ENCODE data around the gene MEAK7.

The MEAK7 gene

DNA sequence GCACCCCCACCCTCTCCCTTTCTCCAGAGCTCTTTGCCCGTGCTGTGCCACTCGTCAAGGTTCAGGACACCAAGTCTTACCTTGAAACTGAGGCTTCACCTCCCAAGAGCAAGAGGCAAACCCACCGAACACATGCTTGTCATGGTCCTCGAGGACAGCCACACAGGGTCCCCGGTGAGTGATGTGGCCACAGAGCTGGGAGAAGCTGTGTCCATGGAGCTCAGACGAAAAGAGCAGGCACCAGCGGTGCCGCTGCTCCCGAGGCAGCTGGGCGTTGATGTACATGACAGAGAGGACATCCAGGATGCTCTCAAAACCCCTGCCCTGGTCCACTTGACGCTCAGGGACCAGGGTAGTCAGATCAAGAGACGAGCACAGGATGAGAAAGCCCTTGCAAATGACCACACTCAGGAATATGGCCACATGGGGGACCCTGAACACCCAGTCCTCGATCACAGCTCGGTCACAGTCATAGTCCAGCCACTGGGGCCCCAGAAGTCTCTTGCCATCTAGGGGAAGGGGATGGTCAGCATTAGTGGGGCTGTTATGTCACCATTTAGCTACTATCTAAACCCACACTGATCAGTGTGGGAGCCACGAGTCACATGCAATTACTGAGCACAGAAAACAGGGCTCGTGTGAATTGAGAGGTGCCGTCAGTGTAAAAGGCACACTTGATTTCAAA, 17.8 kb downstream of the MEAK7 start:
- DNase-seq = no peak

DNA sequence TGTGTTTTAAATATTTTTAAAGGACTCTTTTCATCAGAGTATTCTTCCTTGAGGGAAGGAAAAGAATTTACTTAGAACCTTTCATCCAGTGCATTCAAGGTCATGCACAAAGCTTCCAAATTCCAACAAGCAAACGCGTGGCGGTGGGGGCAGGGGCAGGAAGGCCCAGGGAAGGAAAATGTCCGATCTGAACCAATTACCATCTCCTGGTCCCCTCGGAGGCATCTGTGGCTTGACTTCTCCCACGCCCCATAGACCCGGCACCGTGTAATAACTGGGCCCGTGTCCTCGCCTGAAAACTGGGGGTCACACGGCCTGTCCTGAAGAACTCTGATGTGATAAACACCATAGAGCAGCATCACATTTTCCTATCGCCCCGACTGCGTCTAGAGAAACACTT, 18.3 kb downstream of the MEAK7 start:
- no peak for DNase-seq

- DNase-seq = no peak
Observed at GRCh38 chr16:84485255-84486010, 19.0 kb downstream of the MEAK7 start.

DNA sequence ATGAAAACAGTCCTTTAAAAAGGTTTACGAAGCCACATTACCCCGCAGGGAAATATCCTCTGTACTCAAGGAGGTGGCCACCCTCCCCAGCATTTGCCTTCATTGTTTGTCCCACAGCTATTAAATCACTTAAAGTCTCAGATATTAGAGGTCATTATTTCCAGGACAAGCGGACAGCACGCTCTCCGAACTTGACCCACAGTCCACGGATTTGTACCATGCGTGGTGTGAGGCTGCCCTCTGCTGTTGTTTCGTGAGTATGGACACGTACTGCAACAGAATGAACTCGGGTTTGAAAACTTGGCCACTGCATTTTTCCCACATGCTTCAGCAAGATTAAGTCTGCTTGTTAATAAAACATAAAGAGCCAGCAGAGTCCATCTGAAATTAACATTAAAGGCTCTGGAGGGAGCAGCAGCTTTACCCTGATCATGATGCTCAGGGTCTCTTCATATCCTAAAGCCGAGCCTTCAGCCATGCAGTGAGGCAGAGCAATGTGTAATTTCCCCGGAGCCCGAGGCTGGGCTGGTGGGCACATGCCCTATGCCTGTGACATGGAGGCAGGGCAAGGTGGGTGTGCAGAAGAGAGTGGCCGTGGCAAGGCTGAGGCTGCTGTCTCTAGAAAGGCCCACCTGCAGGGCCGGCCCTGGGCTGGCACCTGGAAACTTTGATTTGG, 19.7 kb downstream of the MEAK7 start:
- no peak for DNase-seq

DNA sequence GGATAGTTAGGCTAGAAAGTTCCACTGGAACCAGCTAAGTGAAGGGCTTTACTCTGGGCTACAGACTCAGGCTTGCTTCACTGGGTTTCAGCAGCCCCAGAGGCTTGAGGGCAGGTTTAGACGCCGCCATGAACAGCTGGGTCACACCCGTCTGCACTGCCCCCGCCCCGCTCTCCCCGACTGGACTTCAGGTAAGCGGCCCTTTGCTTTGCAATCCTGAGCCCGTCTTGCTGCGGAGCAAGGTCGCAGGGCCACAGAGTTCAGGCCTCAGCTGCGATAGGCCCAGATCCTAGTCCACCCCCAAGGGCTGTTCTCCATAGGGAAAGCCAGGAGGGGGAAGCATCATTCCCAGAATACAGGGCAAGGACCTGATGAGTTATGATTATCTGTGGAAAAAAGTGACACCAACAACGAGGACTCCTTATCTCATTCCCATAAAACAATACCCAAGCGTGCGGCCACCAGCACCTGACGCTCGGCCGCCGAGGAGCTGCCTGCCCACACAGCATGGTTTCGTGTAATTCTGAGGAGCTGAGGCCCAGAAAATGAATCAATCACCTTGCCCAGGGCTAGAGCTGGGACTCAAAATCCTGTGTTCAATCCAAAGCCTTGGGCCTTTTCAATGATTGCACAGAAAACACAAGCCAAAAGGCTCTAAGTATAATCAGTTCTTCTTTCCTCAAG, 20.4 kb downstream of the MEAK7 start:
- DNase-seq = no peak

DNA sequence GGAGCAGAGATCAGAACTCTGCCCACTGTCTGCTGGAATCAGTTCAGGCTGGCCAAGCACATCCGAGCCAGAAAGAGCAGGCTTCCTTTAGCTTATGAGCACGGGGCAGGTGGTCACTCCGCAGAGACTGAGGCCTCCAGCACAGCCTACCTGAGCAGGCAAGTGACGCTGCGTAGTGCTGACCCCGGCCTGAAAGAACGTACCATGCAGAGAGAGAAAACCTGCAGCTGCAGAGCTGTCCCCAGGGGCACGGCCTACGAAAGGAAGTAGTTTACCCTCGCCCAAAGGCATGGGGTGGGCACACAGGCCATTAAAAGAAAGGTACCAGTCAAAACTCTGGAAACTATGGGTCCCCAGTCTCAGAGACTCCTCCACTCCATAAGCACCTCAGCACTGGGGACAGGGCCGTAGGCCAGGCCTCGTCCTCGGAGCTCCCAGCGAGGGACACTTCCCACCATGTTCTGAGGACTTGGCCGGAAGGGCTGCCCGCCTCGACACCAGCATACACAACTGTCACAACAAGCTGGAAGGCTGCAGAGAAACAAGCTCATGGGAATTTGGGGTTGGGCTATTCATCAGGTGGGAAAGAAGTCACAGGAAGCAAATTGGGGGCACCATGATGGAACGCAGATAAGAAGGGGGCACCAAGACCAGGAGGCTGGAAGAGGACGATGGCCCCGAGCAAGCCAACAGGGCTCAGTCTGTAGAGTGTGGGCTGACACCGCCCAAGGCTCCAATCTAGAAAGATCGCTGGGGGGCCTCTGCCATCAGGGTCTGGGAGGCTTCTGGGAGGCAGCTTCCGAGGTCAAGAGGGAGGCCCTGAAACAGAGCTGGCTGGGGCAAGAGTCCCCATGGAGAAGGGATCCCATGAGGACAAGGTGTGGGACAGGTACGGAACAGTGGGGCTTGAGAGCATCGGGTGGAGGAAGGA, 21.2 kb downstream of the MEAK7 start:
- DNase-seq = no peak

GRCh38 chr16:84482001-84482891, 22.2 kb downstream of the MEAK7 start:
- DNase-seq = no peak

- no peak for DNase-seq
Observed at GRCh38 chr16:84481051-84481735, 23.3 kb downstream of the MEAK7 start.

DNA sequence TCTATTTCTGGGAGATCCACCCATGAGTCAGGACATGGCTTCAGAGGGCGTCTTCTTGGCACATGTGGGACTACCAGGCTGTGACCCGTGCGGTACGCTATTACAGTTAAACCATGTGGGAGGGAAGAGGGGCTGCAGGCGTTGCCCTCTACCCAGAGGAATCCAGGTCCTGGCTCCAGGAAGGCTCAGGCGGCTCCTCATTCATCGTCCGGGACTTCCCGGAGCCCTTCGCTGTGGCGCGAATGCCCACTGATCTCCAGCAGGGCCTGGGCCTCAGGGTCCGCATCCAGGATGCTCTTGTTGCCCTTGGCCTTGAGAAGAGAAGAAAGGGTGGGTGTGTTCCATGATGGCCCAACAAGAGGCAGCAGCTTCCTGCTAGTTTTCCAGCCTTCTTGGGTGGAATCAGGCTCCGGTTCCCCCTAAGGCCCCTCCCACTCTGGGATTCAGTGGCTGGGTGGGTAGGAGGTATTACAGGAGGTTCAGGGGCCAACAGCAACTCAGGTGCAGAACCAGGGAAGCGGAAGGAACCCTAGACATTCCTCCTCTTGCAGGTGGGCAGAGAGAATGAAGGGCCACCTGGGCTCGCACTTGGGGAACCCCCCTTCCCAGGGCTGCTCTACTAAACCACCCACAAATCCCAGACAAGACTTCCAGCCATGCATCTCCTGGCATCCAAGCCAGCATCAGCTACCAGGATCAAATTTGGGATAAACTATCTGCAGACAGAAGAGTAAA, 24.6 kb downstream of the MEAK7 start:
- no peak for DNase-seq

GRCh38 chr16:84478172-84478947, 26.1 kb downstream of the MEAK7 start:
- no peak for DNase-seq

DNA sequence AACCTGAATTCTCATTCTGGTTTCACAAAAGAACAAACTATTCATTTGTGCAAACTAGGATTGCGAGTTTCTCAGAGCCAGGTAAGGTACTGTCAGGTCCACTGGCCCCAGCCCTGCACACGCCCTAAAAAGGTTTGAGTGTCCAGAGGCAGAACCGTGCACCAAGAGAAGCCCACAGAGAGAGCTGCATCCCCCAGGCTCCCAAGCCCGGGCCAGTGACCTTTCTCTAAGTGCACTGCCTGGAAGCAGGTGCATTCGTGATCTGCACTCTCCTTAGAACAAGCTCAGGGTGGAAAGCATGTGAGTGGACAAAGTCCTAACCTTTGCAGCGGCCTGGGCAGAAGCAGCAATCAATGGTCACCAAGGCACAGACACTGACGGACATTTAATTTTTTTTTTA, 26.8 kb downstream of the MEAK7 start:
- no peak for DNase-seq

- DNase-seq = no peak
Observed at GRCh38 chr16:84476401-84476800, 28.1 kb downstream of the MEAK7 start.

DNA sequence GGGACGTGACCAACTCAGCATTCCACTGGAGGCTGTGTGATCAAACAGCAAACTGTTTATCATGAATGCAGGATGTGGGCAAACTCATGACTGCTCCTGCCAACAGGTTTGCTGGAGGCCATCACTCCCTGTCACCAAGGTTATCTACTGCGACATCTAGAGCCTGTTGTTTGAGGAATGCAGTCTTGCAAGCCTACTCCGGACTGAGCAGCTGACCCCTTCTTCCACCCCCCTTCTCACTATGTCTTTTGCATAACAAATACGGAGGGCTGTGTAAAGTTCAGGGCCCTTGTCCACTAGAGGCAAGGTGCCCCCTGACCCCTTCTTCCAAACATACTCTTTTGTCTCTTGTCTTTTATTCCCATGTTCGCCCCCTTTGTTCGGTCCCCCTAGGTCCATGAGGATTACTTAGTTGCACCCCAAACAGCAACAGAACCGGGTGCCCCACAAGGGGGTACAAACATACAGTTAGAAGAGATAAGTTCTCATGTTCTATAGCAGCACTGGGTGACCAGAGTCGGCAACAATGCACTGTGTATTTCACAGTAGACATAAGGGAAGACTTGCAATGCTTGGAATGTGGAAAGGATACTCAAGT, 28.7 kb downstream of the MEAK7 start:
- DNase-seq = no peak

GRCh38 chr16:84471966-84472365, 32.5 kb downstream of the MEAK7 start:
- no peak for DNase-seq

DNA sequence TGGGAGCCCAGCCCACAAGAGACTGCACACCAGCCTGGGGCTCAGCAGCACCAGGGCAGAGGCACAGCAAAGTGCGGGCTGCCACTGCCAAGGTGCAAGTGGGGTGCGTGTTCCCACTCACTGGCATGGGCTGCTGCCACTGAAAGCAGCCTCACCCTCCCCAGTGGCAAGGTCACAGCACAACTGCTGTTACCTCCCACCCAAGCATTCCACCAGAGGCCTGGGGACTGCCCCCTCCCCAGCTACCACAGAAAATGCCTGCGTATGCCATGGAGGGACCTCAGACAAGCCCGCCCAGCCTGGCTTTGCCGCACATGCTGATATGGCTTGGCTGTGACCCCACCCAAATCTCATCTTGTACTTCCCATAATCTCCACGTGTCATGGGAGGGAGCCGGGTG, 33.1 kb downstream of the MEAK7 start:
- no peak for DNase-seq

DNA sequence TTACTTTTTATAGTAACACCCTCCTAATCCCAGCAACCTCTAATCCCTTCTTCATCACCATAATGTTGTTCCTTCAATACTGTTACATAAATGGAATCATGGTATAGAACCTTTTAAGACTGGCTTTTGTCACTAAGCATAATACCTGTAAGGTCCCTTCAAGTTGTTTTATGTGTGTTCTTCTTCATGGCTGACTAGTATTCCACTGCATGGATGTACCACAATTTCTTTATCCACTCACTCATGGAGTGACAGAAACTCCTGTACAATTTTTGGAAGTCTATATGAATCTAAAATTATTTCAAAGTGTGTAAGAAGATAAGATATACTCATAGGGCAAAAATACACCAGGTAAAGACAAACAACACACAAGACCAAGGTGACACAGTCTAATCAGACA, 36.8 kb downstream of the MEAK7 start:
- DNase-seq = no peak

- DNase-seq = no peak
Observed at GRCh38 chr16:84467256-84467655, 37.2 kb downstream of the MEAK7 start.

DNA sequence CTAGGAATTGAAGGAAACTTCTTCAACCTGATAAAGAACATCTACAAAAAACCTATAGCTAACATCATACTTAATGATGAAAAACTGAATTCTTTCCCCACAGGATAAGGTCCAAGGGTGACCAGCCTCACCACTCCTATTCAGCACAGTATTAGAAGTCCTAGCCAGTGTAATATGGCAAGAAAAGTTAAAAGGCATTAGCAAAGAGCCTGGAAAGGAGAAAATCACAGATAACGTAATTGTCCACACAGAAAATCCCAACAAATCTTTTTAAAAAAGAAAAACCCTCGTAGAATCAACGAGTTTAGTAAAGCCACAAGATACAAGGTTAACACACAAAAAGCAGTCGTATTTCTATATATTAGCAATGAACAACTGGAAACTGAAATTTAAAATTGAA, 37.8 kb downstream of the MEAK7 start:
- DNase-seq = no peak

GRCh38 chr16:84465154-84465553, 39.3 kb downstream of the MEAK7 start:
- no peak for DNase-seq

All from effector CD4-positive, alpha-beta T cell (primary cell).